Stimulated activated naive CD4-positive, alpha-beta T cell (primary cell): Measurements from ENCODE around the gene RNF150.

Experiments used
- DNase-seq, 6 experiments: peaks; one replicate each; lab custom pipeline; 2025; lab: John Stamatoyannopoulos, UW

RNF150 gene

GRCh38 chr4:140924761-140925392 lies 208.4 kb downstream of the RNF150 start:
- no peak for DNase-seq

- no peak for DNase-seq
Observed at GRCh38 chr4:140906993-140907962, 226.0 kb downstream of the RNF150 start.

GRCh38 chr4:140904904-140905303 lies 228.4 kb downstream of the RNF150 start:
- DNase-seq: no peak

GRCh38 chr4:140903522-140904475 lies 229.5 kb downstream of the RNF150 start:
- no peak for DNase-seq

GRCh38 chr4:140901736-140902336 lies 231.4 kb downstream of the RNF150 start:
- no peak for DNase-seq

- no peak for DNase-seq
Observed at GRCh38 chr4:140893939-140894338, 239.3 kb downstream of the RNF150 start.

- DNase-seq: no peak
Observed at GRCh38 chr4:140888054-140888453, 245.2 kb downstream of the RNF150 start.

- DNase-seq: no peak
Observed at GRCh38 chr4:140887467-140887866, 245.8 kb downstream of the RNF150 start.

GRCh38 chr4:140884431-140885058 lies 248.7 kb downstream of the RNF150 start:
- no peak for DNase-seq

- no peak for DNase-seq
Observed at GRCh38 chr4:140877781-140878180, 255.5 kb downstream of the RNF150 start.

GRCh38 chr4:140876615-140877364 lies 256.5 kb downstream of the RNF150 start:
- DNase-seq: no peak

- no peak for DNase-seq
Observed at GRCh38 chr4:140875746-140876452, 257.4 kb downstream of the RNF150 start.

- DNase-seq: no peak
Observed at GRCh38 chr4:140874056-140874455, 259.2 kb downstream of the RNF150 start.

GRCh38 chr4:140871368-140871767 lies 261.9 kb downstream of the RNF150 start:
- no peak for DNase-seq

GRCh38 chr4:140870427-140870826 lies 262.8 kb downstream of the RNF150 start:
- no peak for DNase-seq

- DNase-seq: no peak
Observed at GRCh38 chr4:140869446-140869845, 263.8 kb downstream of the RNF150 start.

- DNase-seq: no peak
Observed at GRCh38 chr4:140867356-140867755, 265.9 kb downstream of the RNF150 start.

GRCh38 chr4:140866492-140867005 lies 266.7 kb downstream of the RNF150 start:
- DNase-seq: no peak
